ENCODE data around the gene UBASH3B.

- TF ChIP-seq ZNF317 (CRISPR knock-in tag; IDR thresholded peaks at IDR 0.05) (no peak), JUN (CRISPR knock-in tag; IDR thresholded peaks at IDR 0.05) (no peak), ZNF343 (CRISPR knock-in tag; IDR thresholded peaks at IDR 0.05) (no peak), MYPOP (CRISPR knock-in tag; IDR thresholded peaks at IDR 0.05) (no peak), TCF7 (IDR thresholded peaks at IDR 0.05; ENCODE audit: low read depth) (no peak), TMF1 (CRISPR knock-in tag; IDR thresholded peaks at IDR 0.05; ENCODE audit: low read depth) (no peak), ZNF776 (CRISPR knock-in tag; IDR thresholded peaks at IDR 0.05) (no peak), KLF13 (CRISPR knock-in tag; IDR thresholded peaks at IDR 0.05) (no peak), MXI1 (IDR thresholded peaks at IDR 0.05; ENCODE audit: borderline replicate concordance, low read depth, low read length) (no peak), MEIS1 (CRISPR knock-in tag; IDR thresholded peaks at IDR 0.05; ENCODE audit: borderline replicate concordance) (no peak)
Observed at GRCh38 chr11:122690801-122691548, 35.5 kb downstream of the UBASH3B start.

All from HepG2 (cell line).